Endothelial cell of umbilical vein (primary cell): ENCODE data around the gene FAM217A. TPM values are rescaled to one million over a fixed set of nuclear protein-coding genes. Genes with fewer than 3 reads are reported as not detected.

ENCODE experiments used
- BruUV-seq: library from RNA; stranded (reverse); fragments of 400-500 nt; replicated peaks from 2 replicates; lab custom pipeline; 2021; lab: Mats Ljungman, UMichigan
- CTCF ChIA-PET: fragments of 300-600, 350-600 bp; sonication (Branson Sonifier 250); formaldehyde crosslinking; loops from one replicate; lab custom pipeline; 2021; ENCODE audit warnings: antibody characterized with exemption, inconsistent platforms; lab: Charles Lee
- POLR2A ChIA-PET: fragments of 300-600, 350-600 bp; sonication (Branson Sonifier 250); formaldehyde crosslinking; loops from one replicate; lab custom pipeline; 2021; ENCODE audit warnings: antibody characterized with exemption, inconsistent platforms; lab: Charles Lee
- DNase-seq: peaks from one replicate; pipeline ENCODE4 v3.0.0-alpha.2; 2011; ENCODE audit warnings: low read depth, low spot score
- FAIRE-seq: peaks from 2 replicates; lab custom pipeline; 2011; peaks lifted over from hg19 to GRCh38; lab: Jason Lieb, UNC
- H2AFZ ChIP-seq: 2 replicates; pipeline ENCODE4 v1.6.0; 2012; ENCODE audit warnings: low read depth, low read length, control low read depth, inconsistent platforms
- H3K27ac ChIP-seq: 2 replicates; pipeline ENCODE4 v1.5.1; 2011; ENCODE audit warnings: low read depth, mild to moderate bottlenecking, control low read depth, low read length, moderate library complexity; ENCODE audit not compliant: insufficient read depth
- H3K27me3 ChIP-seq, 2 experiments: 2 replicates each; pipeline versions ENCODE4 v1.6.0 to v1.6.1; 2011; ENCODE audit warnings: low read length in 2 of 2, mixed read lengths in 1 of 2; ENCODE audit not compliant: control insufficient read depth in 2 of 2, insufficient read depth in 2 of 2
- H3K36me3 ChIP-seq, 2 experiments: 2 replicates in 1 of 2; 3 replicates in 1 of 2; pipeline ENCODE4 v1.5.1; 2011; ENCODE audit warnings: low read length in 2 of 2, mild to moderate bottlenecking in 1 of 2, moderate library complexity in 1 of 2; ENCODE audit not compliant: control insufficient read depth in 2 of 2, insufficient read depth in 2 of 2; ENCODE audit errors: extremely low read depth in 1 of 2
- H3K4me1 ChIP-seq: 3 replicates; pipeline ENCODE4 v1.5.1; 2011; ENCODE audit warnings: mild to moderate bottlenecking, low read length; ENCODE audit not compliant: control insufficient read depth, insufficient read depth; ENCODE audit errors: extremely low read depth
- H3K4me2 ChIP-seq: 2 replicates; pipeline ENCODE4 v1.6.1; 2011; ENCODE audit warnings: low read length, control low read depth, mixed read lengths; ENCODE audit not compliant: insufficient read depth
- H3K4me3 ChIP-seq, 3 experiments: fragments of 200-600 bp in 1 of 3; sonication (generic), shearing (Covaris generic) in 1 of 3; replicated peaks in 1 of 3; 2 replicates each; pipeline ENCODE4 v1.5.1; 2011 to 2016; ENCODE audit warnings: control low read depth in 3 of 3, low read length in 3 of 3, mild to moderate bottlenecking in 2 of 3, inconsistent platforms in 1 of 3, low read depth in 1 of 3, moderate library complexity in 1 of 3; ENCODE audit not compliant: insufficient read depth in 1 of 3
- H3K79me2 ChIP-seq: 2 replicates; pipeline ENCODE4 v1.6.0; 2012; ENCODE audit warnings: low read length, inconsistent platforms; ENCODE audit not compliant: control insufficient read depth, insufficient read depth
- H3K9ac ChIP-seq: replicated peaks from 2 replicates; pipeline ENCODE3; 2011; ENCODE audit warnings: low read length, control low read depth; ENCODE audit not compliant: insufficient read depth; ENCODE audit errors: extremely low read depth
- H3K9me1 ChIP-seq: replicated peaks from 3 replicates; pipeline ENCODE4 v1.6.0; 2011; ENCODE audit warnings: mild to moderate bottlenecking, low read length; ENCODE audit not compliant: control insufficient read depth, insufficient read depth; ENCODE audit errors: extremely low read depth
- H3K9me3 ChIP-seq: replicated peaks from 2 replicates; pipeline ENCODE4 v1.5.1; 2012; ENCODE audit warnings: low read length, inconsistent platforms; ENCODE audit not compliant: control insufficient read depth, insufficient read depth
- H4K20me1 ChIP-seq: replicated peaks from 2 replicates; pipeline ENCODE3; 2011; ENCODE audit warnings: mild to moderate bottlenecking, low read length; ENCODE audit not compliant: control insufficient read depth, insufficient read depth; ENCODE audit errors: extremely low read depth
- EZH2 ChIP-seq: IDR thresholded peaks from 2 replicates; pipeline ENCODE4 v1.6.1; 2012; ENCODE audit warnings: borderline replicate concordance, low read depth, mild to moderate bottlenecking, moderate library complexity, low read length, inconsistent platforms; ENCODE audit not compliant: severe bottlenecking
- GATA2 ChIP-seq: IDR thresholded peaks from 2 replicates; pipeline ENCODE4 v1.7.0; 2011; ENCODE audit warnings: low read depth, mild to moderate bottlenecking, moderate library complexity, mixed read lengths, low read length; ENCODE audit not compliant: insufficient read length, insufficient read depth
- MYC ChIP-seq: IDR thresholded peaks from one replicate; pipeline ENCODE4 v1.6.1; 2011; ENCODE audit warnings: mild to moderate bottlenecking, low read depth, low read length
- POLR2A ChIP-seq: IDR thresholded peaks from 2 replicates; pipeline ENCODE4 v1.6.1; 2012; ENCODE audit warnings: low read depth, mild to moderate bottlenecking, control low read depth, low read length
- POLR2AphosphoS5 ChIP-seq: IDR thresholded peaks from 2 replicates; pipeline ENCODE4 v1.6.1; 2012; ENCODE audit warnings: low read depth, mild to moderate bottlenecking, control low read depth, low read length, moderate library complexity; ENCODE audit not compliant: insufficient read depth
- dilution Hi-C: fragments of 300-500 bp; cut with MboI; formaldehyde crosslinking; loops from one replicate; pipeline ENCODE4 v1.15.0; 2019; ENCODE audit warnings: low sequenced_read_pairs; ENCODE audit not compliant: extremely low pct_ligation_motif_present
- intact Hi-C: fragments of 100-400 bp; cut with micrococcal nuclease; formaldehyde crosslinking; loops from one replicate; pipeline ENCODE4 v1.10.0; 2022
- polyA plus RNA-seq, 4 experiments: library from polyadenylated mRNA; depleted of rRNA in 3 of 4; stranded (reverse) in 3 of 4; unstranded in 1 of 4; fragments of >200 nt; gene quantifications; 2 replicates each; pipeline versions ENCODE4 v1.2.1 to v1.2.3, GENCODE V29; 2011 to 2012; ENCODE audit warnings: missing spikeins in 1 of 4
- total RNA-seq: library from RNA; stranded (reverse); gene quantifications from 2 replicates; pipeline ENCODE4 v1.2.3, GENCODE V29; 2021
- TF ChIP-seq, protein P1 (sequence below), 2 donors: IDR thresholded peaks; 1 replicate in 1 of 2; 2 replicates in 1 of 2; pipeline ENCODE4 v1.5.1; 2011; ENCODE audit warnings: low read length in 2 of 2, mild to moderate bottlenecking in 2 of 2, moderate library complexity in 2 of 2, control low read depth in 1 of 2, inconsistent platforms in 1 of 2, low read depth in 1 of 2; ENCODE audit not compliant: insufficient read depth in 1 of 2; ENCODE audit errors: extremely low read depth in 1 of 2
- TF ChIP-seq, protein P2 (sequence below): IDR thresholded peaks from 2 replicates; pipeline ENCODE4 v1.6.1; 2011; ENCODE audit not compliant: insufficient read depth, insufficient read length

Gene FAM217A
- total and polyA plus RNA-seq, 2 donors (not counting 3 experiments of a cell fraction or from before 2014, with no cell fraction given): not detected

GRCh38 chr6:4101298-4101697, 22.4 kb upstream of the FAM217A start:
- Histone ChIP-seq H3K9me3 (no peaks in the 10 kb centered on the region), H3K4me1 (no peaks in the 10 kb centered on the region), H3K79me2 (no peaks in the 10 kb centered on the region), H3K9ac (no peak overlapping the region), H3K4me2 (no peak overlapping the region), H3K27me3 (no peaks in the 10 kb centered on the region), H4K20me1 (no peaks in the 10 kb centered on the region), H3K4me3 (no peak overlapping the region), H3K9me1 (no peaks in the 10 kb centered on the region), H3K36me3 (no peaks in the 10 kb centered on the region), H2AFZ (no peak overlapping the region), H3K27ac (no peak overlapping the region)
- CTCF ChIA-PET: no interaction called here
- POLR2A ChIA-PET: no interaction called here
- TF ChIP-seq GATA2: no peak
- TF ChIP-seq EZH2: no peak
- TF ChIP-seq MYC: no peak
- TF ChIP-seq POLR2AphosphoS5: no peak
- DNase-seq: no peak
- intact Hi-C loops (loop anchor here (10.0 kb wide), 1 partner anchor 54 kb away; no protein-coding TSS in a partner anchor), dilution Hi-C loops (no loop called here)
- BruUV-seq: no TSS peak
- no peak for FAIRE-seq

- no peaks in the 10 kb centered on the region for H3K9me1 ChIP-seq
- H4K20me1 ChIP-seq: no peaks in the 10 kb centered on the region
- no peak overlapping the region for H2AFZ ChIP-seq
- DNase-seq: no peak
- no peaks in the 10 kb centered on the region for H3K36me3 ChIP-seq
- no peak for FAIRE-seq
- POLR2A ChIA-PET: no interaction called here
- no peaks in the 10 kb centered on the region for H3K4me1 ChIP-seq
- dilution Hi-C loops (no loop called here), intact Hi-C loops (loop anchor here (10.0 kb wide), 1 partner anchor 54 kb away; no protein-coding TSS in a partner anchor)
- H3K9ac ChIP-seq: no peak overlapping the region
- H3K27ac ChIP-seq: no peak overlapping the region
- H3K79me2 ChIP-seq: no peaks in the 10 kb centered on the region
- BruUV-seq: no TSS peak
- H3K27me3 ChIP-seq: no peaks in the 10 kb centered on the region
- CTCF ChIA-PET: no interaction called here
- no peaks in the 10 kb centered on the region for H3K9me3 ChIP-seq
- TF ChIP-seq, protein P1, sequence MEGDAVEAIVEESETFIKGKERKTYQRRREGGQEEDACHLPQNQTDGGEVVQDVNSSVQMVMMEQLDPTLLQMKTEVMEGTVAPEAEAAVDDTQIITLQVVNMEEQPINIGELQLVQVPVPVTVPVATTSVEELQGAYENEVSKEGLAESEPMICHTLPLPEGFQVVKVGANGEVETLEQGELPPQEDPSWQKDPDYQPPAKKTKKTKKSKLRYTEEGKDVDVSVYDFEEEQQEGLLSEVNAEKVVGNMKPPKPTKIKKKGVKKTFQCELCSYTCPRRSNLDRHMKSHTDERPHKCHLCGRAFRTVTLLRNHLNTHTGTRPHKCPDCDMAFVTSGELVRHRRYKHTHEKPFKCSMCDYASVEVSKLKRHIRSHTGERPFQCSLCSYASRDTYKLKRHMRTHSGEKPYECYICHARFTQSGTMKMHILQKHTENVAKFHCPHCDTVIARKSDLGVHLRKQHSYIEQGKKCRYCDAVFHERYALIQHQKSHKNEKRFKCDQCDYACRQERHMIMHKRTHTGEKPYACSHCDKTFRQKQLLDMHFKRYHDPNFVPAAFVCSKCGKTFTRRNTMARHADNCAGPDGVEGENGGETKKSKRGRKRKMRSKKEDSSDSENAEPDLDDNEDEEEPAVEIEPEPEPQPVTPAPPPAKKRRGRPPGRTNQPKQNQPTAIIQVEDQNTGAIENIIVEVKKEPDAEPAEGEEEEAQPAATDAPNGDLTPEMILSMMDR (IDR thresholded peaks at IDR 0.05; ENCODE audit: extremely low read depth in 1 of 2, insufficient read depth in 1 of 2, low read depth in 1 of 2, low read length in 2 of 2): no peak
- TF ChIP-seq MYC (no peak), EZH2 (no peak), POLR2A (no peak), POLR2AphosphoS5 (no peak), GATA2 (no peak)
- TF ChIP-seq, protein P2, sequence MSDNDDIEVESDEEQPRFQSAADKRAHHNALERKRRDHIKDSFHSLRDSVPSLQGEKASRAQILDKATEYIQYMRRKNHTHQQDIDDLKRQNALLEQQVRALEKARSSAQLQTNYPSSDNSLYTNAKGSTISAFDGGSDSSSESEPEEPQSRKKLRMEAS: no peak
- no peak overlapping the region for H3K4me3 ChIP-seq
- H3K4me2 ChIP-seq: no peak overlapping the region
These were observed 21.7 kb upstream of the FAM217A start for GRCh38 chr6:4100655-4101054.
